Stomach (tissue), 19 donors: ENCODE data around the gene HLA-E. TPM values are rescaled to one million over a fixed set of nuclear protein-coding genes. Genes with fewer than 3 reads are reported as not detected.

Experiments used
- DNase-seq, 2 donors: peaks; one replicate each; pipeline versions ENCODE4 v3.0.0 to v3.0.0-alpha.2; 2013 to 2019
- H3K27ac ChIP-seq, 5 donors: fragments of 200-600 bp in 4 of 5; sonication (generic) in 4 of 5; one replicate each; pipeline ENCODE4 v1.5.1; 2013 to 2019; ENCODE audit warnings: mild to moderate bottlenecking in 1 of 5, moderate library complexity in 1 of 5
- H3K27me3 ChIP-seq, 3 donors: fragments of 200-600 bp; sonication (generic); one replicate each; pipeline ENCODE4 v1.5.1; 2017 to 2019; ENCODE audit warnings: mixed run types in 1 of 3
- H3K36me3 ChIP-seq, 4 donors: fragments of 200-600 bp; sonication (generic); 1 replicate in 3 of 4; 2 replicates in 1 of 4; pipeline ENCODE4 v1.5.1; 2016 to 2019
- H3K4me1 ChIP-seq, 4 donors: fragments of 200-600 bp; sonication (generic); one replicate each; pipeline ENCODE4 v1.5.1; 2016 to 2019
- H3K4me3 ChIP-seq, 4 donors: fragments of 200-600 bp; sonication (generic) in 3 of 4; one replicate each; pipeline ENCODE4 v1.5.1; 2016 to 2019; ENCODE audit warnings: mild to moderate bottlenecking in 1 of 4
- H3K9me3 ChIP-seq, 4 donors: fragments of 200-600 bp; sonication (generic); one replicate each; pipeline ENCODE4 v1.5.1; 2016 to 2019
- CTCF ChIP-seq, 7 experiments: fragments of 450-650 bp in 4 of 7; fragments of 200-600 bp in 3 of 7; sonication (generic) in 3 of 7; IDR thresholded peaks; one replicate each; pipeline ENCODE4 v1.5.1; 2016 to 2019; ENCODE audit warnings: antibody characterized with exemption in 7 of 7, control low read depth in 2 of 7, mild to moderate bottlenecking in 1 of 7
- EP300 ChIP-seq: sonication (generic); formaldehyde crosslinking; IDR thresholded peaks from one replicate; pipeline ENCODE4 v1.6.1; 2017; ENCODE audit warnings: antibody characterized with exemption
- POLR2A ChIP-seq, 4 donors: fragments of 450-650 bp; IDR thresholded peaks; one replicate each; pipeline ENCODE4 v1.6.1; 2016; ENCODE audit warnings: antibody characterized with exemption in 4 of 4, control low read depth in 2 of 4, mild to moderate bottlenecking in 1 of 4, moderate library complexity in 1 of 4
- POLR2AphosphoS5 ChIP-seq, 3 donors: sonication (generic); formaldehyde crosslinking; IDR thresholded peaks; one replicate each; pipeline ENCODE4 v1.6.1; 2016; ENCODE audit warnings: antibody characterized with exemption in 3 of 3
- WGBS, 5 donors: extraction: QIAGEN DNeasy Blood & Tissue Kit in 3 of 5; methylation state at CpG; one replicate each; pipeline versions ENCODE4 v1.1.5 to v1.1.7; 2013 to 2018; 5-methylcytosine and 5-hydroxymethylcytosine counted together
- intact Hi-C: fragments of 100-400 bp; cut with DNase I; formaldehyde crosslinking; loops from one replicate; pipeline ENCODE4 v1.15.1; 2023; ENCODE audit warnings: low total_unique reads
- long read RNA-seq, 10 donors: transcript quantifications; one replicate each; lab custom pipeline, GENCODE V29; 2026
- polyA plus RNA-seq, 3 donors: library from polyadenylated mRNA; stranded (reverse); fragments of 200-250 nt; gene quantifications; one replicate each; pipeline ENCODE4 v1.2.3, GENCODE V29; 2013
- total RNA-seq, 5 donors: library from RNA; depleted of rRNA; stranded (reverse); fragments of >200 nt; gene quantifications; one replicate each; pipeline versions ENCODE4 v1.1.0 to v1.2.3, GENCODE V29; 2014 to 2016
- donor health status: healthy with polysubstance abuse.
- donor health status: Bipolar disorder and iron deficiency.
- donor health status: healthy.

The HLA-E gene
- total RNA-seq (100 to 1,000 TPM; 182 to 566 (median 272) TPM), polyA plus RNA-seq (100 to 1,000 TPM; 120 to 300 (median 121) TPM)
- long read RNA-seq, donor 1, transcript HLA-E-201 (8 exons, 2,601 nt), result major isoform, 17 of 29 reads
- long read RNA-seq, donor 1, partial matches to known transcripts, result 11 of 29 reads
- long read RNA-seq, donor 1, other reads (novel, unspliced or antisense), result 0 of 29 reads
- long read RNA-seq, donor 2, transcript HLA-E-201 (8 exons, 2,601 nt), result major isoform, 31 of 32 reads
- long read RNA-seq, donor 2, partial matches to known transcripts, result 0 of 32 reads
- long read RNA-seq, donor 2, other reads (novel, unspliced or antisense), result 0 of 32 reads
- long read RNA-seq, donor 3, transcript HLA-E-201 (8 exons, 2,601 nt), result major isoform, 18 of 34 reads
- long read RNA-seq, donor 3, partial matches to known transcripts, result 15 of 34 reads
- long read RNA-seq, donor 3, other reads (novel, unspliced or antisense), result 0 of 34 reads
- long read RNA-seq, donor 4, partial matches to known transcripts, result 0 of 4 reads
- long read RNA-seq, donor 4, other reads (novel, unspliced or antisense), result 0 of 4 reads
- long read RNA-seq, donor 5, transcript HLA-E-201 (8 exons, 2,601 nt), result major isoform, 23 of 32 reads
- long read RNA-seq, donor 5, partial matches to known transcripts, result 7 of 32 reads
- long read RNA-seq, donor 5, other reads (novel, unspliced or antisense), result 0 of 32 reads
- long read RNA-seq, donor 6, transcript HLA-E-201 (8 exons, 2,601 nt), result major isoform, 65 of 110 reads
- long read RNA-seq, donor 6, partial matches to known transcripts, result 31 of 110 reads
- long read RNA-seq, donor 6, other reads (novel, unspliced or antisense), result 14 of 110 reads
- long read RNA-seq, donor 7, transcript HLA-E-201 (8 exons, 2,601 nt), result major isoform, 21 of 125 reads
- long read RNA-seq, donor 7, partial matches to known transcripts, result 94 of 125 reads
- long read RNA-seq, donor 7, other reads (novel, unspliced or antisense), result 8 of 125 reads
- long read RNA-seq, donor 8, transcript HLA-E-201 (8 exons, 2,601 nt), result major isoform, 16 of 23 reads
- long read RNA-seq, donor 8, partial matches to known transcripts, result 6 of 23 reads
- long read RNA-seq, donor 8, other reads (novel, unspliced or antisense), result 0 of 23 reads
- long read RNA-seq, donor 9, transcript HLA-E-201 (8 exons, 2,601 nt), result major isoform, 9 of 11 reads
- long read RNA-seq, donor 9, partial matches to known transcripts, result 0 of 11 reads
- long read RNA-seq, donor 9, other reads (novel, unspliced or antisense), result 0 of 11 reads
- long read RNA-seq, donor 10, transcript HLA-E-201 (8 exons, 2,601 nt), result major isoform, 9 of 10 reads
- long read RNA-seq, donor 10, partial matches to known transcripts, result 0 of 10 reads
- long read RNA-seq, donor 10, other reads (novel, unspliced or antisense), result 0 of 10 reads

- Histone ChIP-seq H3K36me3 (peaks cover 30 to 44% (median 42%) of the 10 kb centered on the region in 4 donors), H3K4me1 (peaks cover 15 to 46% (median 35%) of the 10 kb centered on the region in 4 donors), H3K27ac (peak within 1 kb of the TSS; percentile 95 to 100 (median 99)), H3K27me3 (peaks cover 0 to 3% (median 0%) of the 10 kb centered on the region in 3 donors), H3K4me3 (peak within 1 kb of the TSS; percentile 64 to 93 (median 80)), H3K9me3 (no peaks in the 10 kb centered on the region)
- TF ChIP-seq EP300, result peak; percentile 48
- peak; percentile 91 to 100 (median 100) for TF ChIP-seq POLR2AphosphoS5 (IDR thresholded peaks at IDR 0.05)
- no peak for TF ChIP-seq CTCF (IDR thresholded peaks at IDR 0.05)
- peak in 2 of 4 donors; percentile 92 to 97 for TF ChIP-seq POLR2A (IDR thresholded peaks at IDR 0.05)
- DNase-seq, result peak; percentile 94 to 99
- WGBS, 5 donors, result 5 to 13% (median 6%) methylated on average over 24 to 68 of the region's 68 CpGs
- intact Hi-C loops, result no loop called here
Observed at GRCh38 chr6:30489081-30490025, at the start of gene HLA-E. TSS of gene HLA-E (plus strand) at chr6:30489509. CDS start at chr6:30489532, 23 bp downstream.

GRCh38 chr6:30441171-30441570 lies 48.1 kb upstream of the HLA-E start:
- no peaks in the 10 kb centered on the region for H3K9me3 ChIP-seq
- no peak for TF ChIP-seq CTCF (IDR thresholded peaks at IDR 0.05)
- TF ChIP-seq POLR2A (IDR thresholded peaks at IDR 0.05), result no peak
- TF ChIP-seq EP300, result no peak
- no peak for TF ChIP-seq POLR2AphosphoS5 (IDR thresholded peaks at IDR 0.05)
- intact Hi-C loops, result no loop called here
- H3K27me3 ChIP-seq, result peaks cover 0 to 86% (median 36%) of the 10 kb centered on the region in 3 donors
- WGBS, 5 donors, result 56 to 82% (median 71%) methylated on average over 3 of the region's 3 CpGs
- no peak overlapping the region for H3K27ac ChIP-seq
- H3K4me3 ChIP-seq, result no peak overlapping the region
- no peaks in the 10 kb centered on the region for H3K36me3 ChIP-seq
- H3K4me1 ChIP-seq, result peaks cover 0 to 4% (median 0%) of the 10 kb centered on the region in 4 donors
- DNase-seq, result no peak

- peaks cover 0 to 100% (median 52%) of the 10 kb centered on the region in 3 donors for H3K27me3 ChIP-seq
- WGBS, 5 donors, result 16 to 24% (median 21%) methylated on average over 13 to 20 of the region's 20 CpGs
- no peaks in the 10 kb centered on the region for H3K36me3 ChIP-seq
- H3K4me3 ChIP-seq, result no peak overlapping the region
- peaks cover 0 to 4% (median 0%) of the 10 kb centered on the region in 4 donors for H3K4me1 ChIP-seq
- intact Hi-C loops, result no loop called here
- TF ChIP-seq POLR2AphosphoS5 (IDR thresholded peaks at IDR 0.05), result no peak
- TF ChIP-seq CTCF (IDR thresholded peaks at IDR 0.05), result no peak
- no peak for TF ChIP-seq EP300
- no peak for TF ChIP-seq POLR2A (IDR thresholded peaks at IDR 0.05)
- no peak for DNase-seq
- H3K9me3 ChIP-seq, result no peaks in the 10 kb centered on the region
- no peak overlapping the region for H3K27ac ChIP-seq
Observed at GRCh38 chr6:30443657-30444450, 45.5 kb upstream of the HLA-E start.
